Naive thymus-derived CD8-positive, alpha-beta T cell (primary cell): ENCODE results near the gene KCNA3. TPM values are rescaled to one million over a fixed set of nuclear protein-coding genes. Genes with fewer than 3 reads are reported as not detected.
"Not testable (repeated sequence)": the region's sequence is repeated elsewhere in the genome, so short reads cannot be mapped to it uniquely, and the experiment has no call there.

Source experiments
- ATAC-seq, 2 donors: fragments of 150-1000 bp; cut with Tn5 transposase in 1 of 2; sonication (Bioruptor Pico), chemical (Tn5 transposase) in 1 of 2; 1 replicate in 1 of 2; 2 replicates in 1 of 2; pipeline ENCODE4 v1.10.0; 2021; ENCODE audit warnings: mild to moderate bottlenecking in 2 of 2, moderate library complexity in 2 of 2
- POLR2A ChIA-PET: fragments of 350-600 bp; sonication (Branson Sonifier 250); formaldehyde crosslinking; loops from one replicate; lab custom pipeline; 2021; ENCODE audit warnings: antibody characterized with exemption; lab: Charles Lee
- DNase-seq, 10 donors: peaks; one replicate each; pipeline versions ENCODE4 v3.0.0 to v3.0.0-alpha.2; 2020 to 2022
- H3K27ac Mint-ChIP-seq, 10 donors: one replicate each; pipeline ENCODE4 v1.8.0; 2020 to 2022; ENCODE audit warnings: mild to moderate bottlenecking in 10 of 10, mixed read lengths in 10 of 10, moderate library complexity in 4 of 10, inconsistent platforms in 1 of 10
- H3K27me3 Mint-ChIP-seq, 5 donors: one replicate each; pipeline ENCODE4 v1.8.0; 2021 to 2022; ENCODE audit warnings: mixed read lengths in 5 of 5
- H3K36me3 Mint-ChIP-seq, 3 donors: one replicate each; pipeline ENCODE4 v1.8.0; 2020 to 2022; ENCODE audit warnings: mixed read lengths in 3 of 3, mild to moderate bottlenecking in 2 of 3, inconsistent platforms in 1 of 3
- H3K4me1 Mint-ChIP-seq, 4 donors: one replicate each; pipeline ENCODE4 v1.8.0; 2021 to 2022; ENCODE audit warnings: mixed read lengths in 4 of 4
- H3K4me3 Mint-ChIP-seq, 10 donors: one replicate each; pipeline ENCODE4 v1.8.0; 2020 to 2022; ENCODE audit warnings: mild to moderate bottlenecking in 10 of 10, mixed read lengths in 10 of 10, moderate library complexity in 6 of 10, inconsistent platforms in 1 of 10
- H3K9me3 Mint-ChIP-seq, 9 donors: one replicate each; pipeline ENCODE4 v1.8.0; 2020 to 2022; ENCODE audit warnings: mixed read lengths in 9 of 9, mild to moderate bottlenecking in 3 of 9, inconsistent platforms in 1 of 9, moderate library complexity in 1 of 9
- polyA plus RNA-seq, 3 donors: library from polyadenylated mRNA; unstranded; fragments of 300-500 nt; fragmentation: Illumina TruSeq; gene quantifications; one replicate each; pipeline ENCODE4 v1.2.3, GENCODE V29; 2021
- total RNA-seq, 8 experiments: library from RNA in 2 of 8; stranded (reverse) in 2 of 8; gene quantifications; one replicate each; pipeline ENCODE4 v1.2.3 and lab custom pipeline; 2021 to 2026

The KCNA3 gene
- total and polyA plus RNA-seq, 5 experiments from 2014 or later = 55.6 to 78.7 (median 67.9) TPM

DNA sequence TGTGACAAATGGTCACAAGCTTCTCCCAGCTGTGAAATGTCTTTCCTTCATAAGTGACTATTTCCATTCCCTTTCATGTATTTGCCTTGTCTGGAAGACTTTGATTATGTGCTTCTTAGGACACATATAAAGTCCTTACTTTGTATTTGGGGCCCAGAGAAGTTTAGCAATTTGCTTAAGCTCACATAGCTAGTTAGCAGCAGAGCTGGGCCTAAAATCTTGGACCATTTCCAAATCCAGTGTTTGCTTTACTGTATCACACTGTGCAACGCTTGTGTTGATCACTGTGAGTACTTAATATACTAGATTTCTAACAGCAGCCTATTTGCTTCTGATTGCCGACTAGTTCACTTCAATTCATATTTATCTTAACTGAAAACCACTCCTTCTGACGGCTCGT is 2.2 kb upstream of the KCNA3 start:
- Mint-ChIP-seq H3K4me1 (peaks cover 16 to 41% (median 30%) of the 10 kb centered on the region in 4 donors), H3K9me3 (no peaks in the 10 kb centered on the region), H3K36me3 (peaks cover 4 to 6% (median 5%) of the 10 kb centered on the region in 3 donors), H3K27me3 (no peaks in the 10 kb centered on the region), H3K27ac (peak overlapping the region in 3 of 10 donors; percentile 6 to 83 (median 71)), H3K4me3 (peak overlapping the region in 2 of 10 donors; percentile 7 to 84)
- DNase-seq (no peak), ATAC-seq (no peak)
- POLR2A ChIA-PET = interaction anchor here (0.6 to 6.5 kb wide), 2 partner anchors 57 to 224 kb away, joined by 6 to 59 read pairs; no protein-coding TSS in a partner anchor

DNA sequence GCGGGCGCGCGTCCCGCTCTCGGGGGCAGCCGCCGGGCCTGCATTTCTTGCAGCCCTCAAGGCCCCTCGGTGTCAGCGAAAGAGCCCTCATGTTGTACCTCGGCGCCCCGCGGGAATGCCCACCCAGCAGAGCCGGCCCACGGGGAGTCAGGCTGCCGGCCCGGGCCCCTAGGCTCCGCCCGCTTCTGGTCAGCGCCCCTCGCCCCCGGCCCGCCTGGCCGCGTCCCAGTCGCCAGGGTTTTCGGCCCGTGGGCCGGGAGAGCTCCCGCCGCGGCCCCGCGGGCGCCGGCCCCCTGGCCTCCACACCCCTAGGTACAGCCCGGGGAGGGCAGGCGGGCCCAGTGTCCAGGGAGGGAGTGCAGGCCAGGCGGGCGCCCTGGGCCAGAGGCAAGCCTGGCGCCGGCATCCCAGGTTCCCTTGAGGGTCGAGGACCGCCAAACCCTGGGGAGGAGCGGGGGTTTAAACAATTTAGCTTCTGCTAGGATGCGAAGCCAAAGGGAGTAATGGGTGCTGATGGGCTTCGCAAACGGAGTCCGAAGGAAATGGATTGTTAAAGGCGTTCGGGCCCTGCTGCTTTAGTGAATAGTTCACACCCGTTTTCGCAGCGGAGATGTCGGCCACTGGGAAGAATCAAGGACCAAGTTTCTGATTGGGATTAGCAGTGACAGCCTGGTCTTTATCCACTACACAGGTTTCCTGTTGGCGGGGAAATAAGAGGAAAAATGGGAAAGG is 486 bp upstream of the KCNA3 start:
- no peaks in the 10 kb centered on the region for H3K9me3 Mint-ChIP-seq
- POLR2A ChIA-PET = interaction anchor here (0.8 to 6.5 kb wide), 8 partner anchors 9 to 90 kb away, joined by 3 to 87 read pairs (median 6); no protein-coding TSS in a partner anchor
- no peaks in the 10 kb centered on the region for H3K27me3 Mint-ChIP-seq
- peak overlapping the region; percentile 70 to 98 (median 82) for H3K4me3 Mint-ChIP-seq
- DNase-seq = peak in 2 of 10 donors; percentile 2 to 63
- no peak for ATAC-seq
- H3K36me3 Mint-ChIP-seq = peaks cover 6 to 11% (median 8%) of the 10 kb centered on the region in 3 donors
- peaks cover 26 to 57% (median 40%) of the 10 kb centered on the region in 4 donors for H3K4me1 Mint-ChIP-seq
- peak overlapping the region in 9 of 10 donors; percentile 22 to 99 (median 83) for H3K27ac Mint-ChIP-seq

GRCh38 chr1:110673805-110674336 is 869 bp downstream of the KCNA3 start:
- no peaks in the 10 kb centered on the region for H3K9me3 Mint-ChIP-seq
- DNase-seq = peak in 8 of 10 donors; percentile 7 to 71 (median 34)
- H3K36me3 Mint-ChIP-seq = peaks cover 6 to 11% (median 6%) of the 10 kb centered on the region in 3 donors
- POLR2A ChIA-PET = interaction anchor here (0.5 to 6.5 kb wide), 24 partner anchors 10 to 974 kb away, joined by 3 to 87 read pairs (median 5); partner anchors contain the start of genes CD53 and KCNA2
- no peaks in the 10 kb centered on the region for H3K27me3 Mint-ChIP-seq
- peak overlapping the region; percentile 93 to 100 (median 99) for H3K27ac Mint-ChIP-seq
- peak in 1 of 2 donors; percentile 4 for ATAC-seq
- peak overlapping the region; percentile 91 to 100 (median 98) for H3K4me3 Mint-ChIP-seq
- peaks cover 26 to 66% (median 45%) of the 10 kb centered on the region in 4 donors for H3K4me1 Mint-ChIP-seq

- Mint-ChIP-seq H3K4me1 (peaks cover 26 to 71% (median 51%) of the 10 kb centered on the region in 4 donors), H3K36me3 (peaks cover 6 to 11% (median 6%) of the 10 kb centered on the region in 3 donors), H3K4me3 (peak overlapping the region; percentile 91 to 100 (median 98)), H3K9me3 (no peaks in the 10 kb centered on the region), H3K27me3 (no peaks in the 10 kb centered on the region), H3K27ac (peak overlapping the region; percentile 93 to 100 (median 99))
- ATAC-seq (peak in 1 of 2 donors; percentile 6), DNase-seq (peak in 6 of 10 donors; percentile 5 to 71 (median 34))
- POLR2A ChIA-PET = interaction anchor here (0.6 to 6.5 kb wide), 25 partner anchors 9 to 335 kb away, joined by 3 to 87 read pairs (median 6); partner anchors contain the start of genes CD53 and RBM15
Observed at GRCh38 chr1:110673197-110673701, 1.5 kb downstream of the KCNA3 start.

DNA sequence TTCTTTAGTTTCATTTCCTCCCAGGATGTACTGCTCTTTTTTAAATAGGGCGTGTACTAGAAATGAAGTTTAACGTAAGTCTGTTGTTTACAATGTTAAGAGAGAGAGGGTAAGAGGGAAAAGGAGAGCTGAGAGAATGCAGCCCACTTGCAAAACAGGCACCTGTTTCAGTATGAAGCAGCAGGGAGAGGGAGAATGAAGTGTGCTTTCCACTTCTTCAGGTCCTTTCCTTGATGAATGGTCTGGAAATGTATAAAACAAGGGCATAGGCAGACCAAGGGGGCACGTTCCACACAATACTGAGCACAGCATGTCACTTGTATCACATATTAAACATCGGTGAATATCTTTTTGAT is 2.0 kb downstream of the KCNA3 start:
- peak overlapping the region; percentile 93 to 100 (median 99) for H3K27ac Mint-ChIP-seq
- no peaks in the 10 kb centered on the region for H3K27me3 Mint-ChIP-seq
- DNase-seq (peak; percentile 11 to 86 (median 70)), ATAC-seq (peak; percentile 44 to 66)
- peaks cover 6 to 15% (median 9%) of the 10 kb centered on the region in 3 donors for H3K36me3 Mint-ChIP-seq
- H3K4me3 Mint-ChIP-seq = peak overlapping the region; percentile 91 to 100 (median 98)
- POLR2A ChIA-PET = interaction anchor here (0.6 to 6.5 kb wide), 20 partner anchors 9 to 335 kb away, joined by 3 to 87 read pairs (median 5); partner anchors contain the start of gene RBM15
- H3K9me3 Mint-ChIP-seq = no peaks in the 10 kb centered on the region
- peaks cover 29 to 69% (median 56%) of the 10 kb centered on the region in 4 donors for H3K4me1 Mint-ChIP-seq

DNA sequence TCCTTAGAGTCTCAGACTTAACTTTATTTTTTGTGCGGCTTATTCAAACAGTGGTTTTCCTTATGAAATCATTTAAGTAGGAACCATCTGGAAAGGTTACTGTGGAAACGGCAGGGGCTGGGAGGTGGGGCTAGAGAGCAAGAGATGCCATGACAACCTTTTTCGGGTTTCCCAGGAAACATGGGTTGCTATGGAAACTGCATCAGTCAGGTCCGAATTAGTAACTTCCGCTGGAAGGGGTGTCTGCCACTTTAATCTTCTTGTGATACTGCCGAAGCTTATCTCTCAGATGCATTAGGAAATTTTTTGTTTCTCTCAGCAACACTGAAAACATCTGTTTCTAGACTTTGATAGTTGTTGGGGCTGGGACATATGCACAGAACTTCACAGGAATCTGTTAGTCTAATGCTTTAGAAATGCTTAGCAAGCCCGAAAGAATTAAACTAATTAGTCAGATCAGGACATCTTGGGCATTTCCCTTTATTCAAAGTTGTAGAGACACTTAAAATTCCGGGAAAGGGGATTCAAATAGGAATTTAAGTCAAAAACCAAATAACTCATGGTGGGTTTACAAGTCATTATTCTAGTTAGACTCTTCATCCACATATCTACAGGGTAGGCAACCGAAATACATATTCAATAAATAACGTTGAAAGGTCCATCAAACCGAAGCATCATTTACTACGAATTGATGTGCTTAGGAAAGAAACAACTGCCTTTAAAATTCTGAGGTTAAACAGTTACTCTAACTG is 2.6 kb downstream of the KCNA3 start:
- no peaks in the 10 kb centered on the region for H3K27me3 Mint-ChIP-seq
- peaks cover 6 to 20% (median 12%) of the 10 kb centered on the region in 3 donors for H3K36me3 Mint-ChIP-seq
- DNase-seq (peak; percentile 37 to 94 (median 76)), ATAC-seq (peak; percentile 45 to 57)
- POLR2A ChIA-PET = interaction anchor here (0.6 to 6.5 kb wide), 17 partner anchors 8 to 334 kb away, joined by 3 to 87 read pairs (median 6); partner anchors contain the start of gene RBM15
- peaks cover 29 to 68% (median 58%) of the 10 kb centered on the region in 4 donors for H3K4me1 Mint-ChIP-seq
- no peaks in the 10 kb centered on the region for H3K9me3 Mint-ChIP-seq
- peak overlapping the region; percentile 91 to 100 (median 98) for H3K4me3 Mint-ChIP-seq
- peak overlapping the region; percentile 93 to 100 (median 99) for H3K27ac Mint-ChIP-seq

DNA sequence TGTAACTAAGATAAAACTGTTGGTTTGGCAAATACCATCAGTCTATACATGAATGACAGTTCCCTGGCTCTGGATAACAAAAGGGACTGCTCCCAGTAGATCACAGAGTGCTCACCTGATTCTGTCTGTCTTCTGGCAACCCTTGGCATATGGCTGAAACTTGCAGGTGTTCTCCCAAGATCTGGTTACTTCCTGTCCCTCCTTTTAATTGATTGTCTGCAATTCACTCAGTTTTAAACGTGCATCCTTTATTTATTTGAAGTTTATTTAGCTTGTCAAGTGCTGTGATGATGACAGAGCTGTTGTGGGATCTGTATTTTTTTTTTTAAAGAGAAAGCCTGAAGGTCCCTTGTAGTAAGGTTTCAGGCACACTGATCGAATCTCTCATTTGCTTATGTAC is 3.4 kb downstream of the KCNA3 start:
- H3K27ac Mint-ChIP-seq = peak overlapping the region; percentile 93 to 100 (median 99)
- H3K9me3 Mint-ChIP-seq = no peaks in the 10 kb centered on the region
- peaks cover 6 to 21% (median 13%) of the 10 kb centered on the region in 3 donors for H3K36me3 Mint-ChIP-seq
- peak overlapping the region; percentile 91 to 100 (median 98) for H3K4me3 Mint-ChIP-seq
- POLR2A ChIA-PET = interaction anchor here (2.9 to 6.5 kb wide), 4 partner anchors 24 to 51 kb away, joined by 28 to 87 read pairs (median 50); no protein-coding TSS in a partner anchor
- ATAC-seq (no peak), DNase-seq (peak in 4 of 10 donors; percentile 16 to 25 (median 22))
- no peaks in the 10 kb centered on the region for H3K27me3 Mint-ChIP-seq
- peaks cover 27 to 64% (median 52%) of the 10 kb centered on the region in 4 donors for H3K4me1 Mint-ChIP-seq

DNA sequence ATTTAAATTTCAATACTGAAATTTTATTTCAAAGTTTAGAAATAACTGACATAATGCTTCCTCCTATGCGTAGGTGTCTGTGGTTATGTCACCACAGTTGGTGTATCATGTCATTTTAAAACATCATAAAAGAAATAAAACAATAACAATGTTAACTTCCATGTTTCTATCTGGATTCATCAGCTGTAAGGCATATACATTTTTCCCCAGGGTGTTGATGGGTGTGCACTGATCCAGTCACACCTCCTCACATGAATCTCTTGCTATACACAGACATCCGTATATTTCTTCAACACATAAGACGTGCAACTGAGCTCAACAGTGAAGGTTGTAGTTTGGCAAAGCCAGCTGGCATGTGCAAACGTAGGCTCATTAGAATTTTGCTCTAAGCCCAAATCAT is 6.2 kb downstream of the KCNA3 start:
- no peaks in the 10 kb centered on the region for H3K27me3 Mint-ChIP-seq
- peaks cover 4 to 23% (median 16%) of the 10 kb centered on the region in 3 donors for H3K36me3 Mint-ChIP-seq
- peak overlapping the region; percentile 53 to 98 (median 72) for H3K4me3 Mint-ChIP-seq
- POLR2A ChIA-PET = interaction anchor here (1.0 to 2.1 kb wide), 5 partner anchors 10 to 37 kb away, joined by 3 to 10 read pairs (median 4); no protein-coding TSS in a partner anchor
- peak; percentile 8 to 29 for ATAC-seq
- H3K27ac Mint-ChIP-seq = peak overlapping the region; percentile 70 to 96 (median 92)
- H3K4me1 Mint-ChIP-seq = peaks cover 22 to 50% (median 40%) of the 10 kb centered on the region in 4 donors
- DNase-seq = peak in 5 of 10 donors; percentile 25 to 60 (median 42)
- H3K9me3 Mint-ChIP-seq = no peaks in the 10 kb centered on the region

GRCh38 chr1:110667776-110668175 is 7.0 kb downstream of the KCNA3 start:
- POLR2A ChIA-PET = interaction anchor here (1.4 to 2.1 kb wide), 4 partner anchors 20 to 37 kb away, joined by 3 to 10 read pairs (median 4); no protein-coding TSS in a partner anchor
- H3K36me3 Mint-ChIP-seq = peaks cover 0 to 29% (median 13%) of the 10 kb centered on the region in 3 donors
- H3K27ac Mint-ChIP-seq = peak overlapping the region; percentile 70 to 96 (median 92)
- H3K4me3 Mint-ChIP-seq = peak overlapping the region; percentile 2 to 98 (median 68)
- ATAC-seq = no peak
- H3K9me3 Mint-ChIP-seq = no peaks in the 10 kb centered on the region
- H3K4me1 Mint-ChIP-seq = peaks cover 18 to 49% (median 38%) of the 10 kb centered on the region in 4 donors
- DNase-seq = no peak
- H3K27me3 Mint-ChIP-seq = no peaks in the 10 kb centered on the region

DNA sequence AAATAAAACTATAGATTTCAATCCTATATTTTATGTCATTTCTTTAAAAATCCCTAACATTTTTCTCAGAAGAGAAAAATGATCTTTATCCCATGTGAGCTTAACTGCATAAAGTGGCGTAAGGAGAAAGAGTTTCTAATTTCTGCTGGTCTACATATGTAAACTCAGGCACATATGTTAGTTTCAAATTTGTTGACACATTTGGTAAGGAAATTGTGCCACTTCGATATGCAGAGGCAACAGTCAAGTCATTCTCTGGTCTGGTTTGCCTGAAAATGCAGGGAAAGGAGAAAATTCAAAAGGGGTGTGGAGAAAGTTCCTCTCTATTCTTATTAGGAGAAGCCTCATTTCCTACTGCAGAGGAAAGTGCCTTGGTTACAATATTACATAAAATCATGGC is 11.5 kb downstream of the KCNA3 start:
- POLR2A ChIA-PET = interaction anchor here (0.8 to 1.3 kb wide), 2 partner anchors 9 to 11 kb away, joined by 3 read pairs; no protein-coding TSS in a partner anchor
- Mint-ChIP-seq H3K9me3 (no peaks in the 10 kb centered on the region), H3K27me3 (no peaks in the 10 kb centered on the region), H3K4me3 (no peak overlapping the region), H3K4me1 (peaks cover 6 to 24% (median 13%) of the 10 kb centered on the region in 4 donors), H3K27ac (peak overlapping the region in 5 of 10 donors; percentile 43 to 69 (median 64)), H3K36me3 (peaks cover 5 to 55% (median 34%) of the 10 kb centered on the region in 3 donors)
- no peak for DNase-seq
- ATAC-seq = no peak

DNA sequence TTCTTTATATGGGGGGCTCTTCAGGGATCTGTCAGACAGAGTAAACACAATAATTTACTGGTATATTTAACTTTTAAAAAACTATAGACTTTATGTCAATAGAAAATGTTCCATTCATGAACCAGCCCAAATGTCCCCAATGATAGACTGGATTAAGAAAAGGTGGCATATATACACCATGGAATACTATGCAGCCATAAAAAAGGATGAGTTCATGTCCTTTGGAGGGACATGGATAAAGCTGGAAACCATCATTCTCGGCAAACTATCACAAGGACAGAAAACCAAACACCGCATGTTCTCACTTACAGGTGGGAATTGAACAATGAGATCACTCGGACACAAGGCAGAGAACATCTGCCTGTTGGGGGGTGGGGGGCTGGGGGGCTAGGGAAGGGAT is 15.2 kb downstream of the KCNA3 start:
- POLR2A ChIA-PET, ATAC-seq, H3K9me3 Mint-ChIP-seq, H3K27me3 Mint-ChIP-seq, DNase-seq, H3K4me3 Mint-ChIP-seq: not testable (repeated sequence)
- H3K4me1 Mint-ChIP-seq = peaks cover 5 to 27% (median 20%) of the 10 kb centered on the region in 4 donors
- H3K27ac Mint-ChIP-seq = peak overlapping the region in 1 of 10 donors; percentile 19
- H3K36me3 Mint-ChIP-seq = peaks cover 5 to 65% (median 31%) of the 10 kb centered on the region in 3 donors
